Superior temporal gyrus (tissue), 1 donor: ENCODE measurements around the gene CDH13.

Experiments used
- DNase-seq: peaks from one replicate; pipeline ENCODE4 v3.0.0-alpha.2; 2016; ENCODE audit errors: extremely low spot score

The CDH13 gene

DNA sequence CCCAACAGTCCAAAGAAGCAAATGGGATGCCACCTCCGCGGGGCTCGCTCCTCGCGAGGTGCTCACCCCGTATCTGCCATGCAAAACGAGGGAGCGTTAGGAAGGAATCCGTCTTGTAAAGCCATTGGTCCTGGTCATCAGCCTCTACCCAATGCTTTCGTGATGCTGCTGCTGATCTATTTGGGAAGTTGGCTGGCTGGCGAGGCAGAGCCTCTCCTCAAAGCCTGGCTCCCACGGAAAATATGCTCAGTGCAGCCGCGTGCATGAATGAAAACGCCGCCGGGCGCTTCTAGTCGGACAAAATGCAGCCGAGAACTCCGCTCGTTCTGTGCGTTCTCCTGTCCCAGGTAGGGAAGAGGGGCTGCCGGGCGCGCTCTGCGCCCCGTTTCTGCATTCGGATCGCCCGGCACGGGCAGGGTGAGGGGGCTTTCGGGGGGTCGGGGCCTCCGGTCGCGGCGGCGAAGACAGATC, at the start of gene CDH13:
Gene CDH13 (plus strand): TSS at position 179 of the 471 bp plus-strand sequence.
- peak; percentile 70 for DNase-seq

GRCh38 chr16:82580298-82580890, 46.4 kb upstream of the CDH13 start:
- peak; percentile 85 for DNase-seq

GRCh38 chr16:82582975-82583374, 43.8 kb upstream of the CDH13 start:
- DNase-seq: no peak

DNA sequence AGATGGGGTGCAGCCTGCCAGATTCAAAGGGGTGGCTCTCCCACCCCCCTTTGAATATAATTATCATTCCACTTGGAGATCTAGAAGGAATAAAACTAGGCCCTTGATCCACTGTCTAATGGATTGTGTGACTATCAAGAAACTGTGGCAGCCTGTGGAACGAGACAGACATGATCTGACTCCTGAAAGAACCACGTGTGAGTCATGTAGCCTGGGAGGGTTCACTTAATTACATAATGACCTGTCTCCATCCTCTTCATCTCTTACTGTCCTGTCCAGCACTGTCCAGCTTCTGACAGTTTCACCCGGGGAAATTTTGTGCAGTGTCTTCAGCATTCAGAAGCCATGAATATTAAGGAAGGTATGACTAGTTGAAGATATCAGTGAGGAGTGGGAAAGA, 43.3 kb upstream of the CDH13 start:
- DNase-seq: no peak

DNA sequence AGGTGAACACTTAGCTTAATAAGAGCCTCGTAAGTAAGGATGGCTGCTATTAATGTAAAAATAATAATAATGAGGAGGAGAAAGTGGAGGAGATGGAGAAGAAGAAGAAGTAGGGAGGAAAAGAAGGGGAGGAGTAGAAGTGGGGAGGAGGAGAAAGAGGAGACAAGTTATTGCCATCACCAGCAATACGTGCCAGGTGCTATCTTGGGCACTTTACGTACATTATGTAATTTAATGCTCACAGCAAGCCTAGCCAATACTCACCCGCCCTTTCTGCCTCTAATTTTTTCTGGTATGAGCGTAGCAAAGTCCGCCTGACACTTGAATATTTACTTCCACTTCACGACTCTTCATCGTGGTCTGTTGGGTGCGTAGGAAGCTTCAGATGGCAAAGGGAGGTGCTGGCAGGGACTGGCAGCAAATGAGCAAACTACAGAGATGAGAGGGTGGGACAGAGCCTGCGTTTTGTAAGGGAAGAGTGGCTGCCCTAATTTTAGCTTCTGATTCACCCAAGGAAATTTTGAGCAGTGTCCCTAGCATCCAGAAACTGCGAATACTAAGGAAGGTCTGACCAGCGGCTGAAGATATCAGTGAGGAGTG, 42.1 kb upstream of the CDH13 start:
- DNase-seq: peak; percentile 28

GRCh38 chr16:82585675-82586074, 41.1 kb upstream of the CDH13 start:
- no peak for DNase-seq

- no peak for DNase-seq
Observed at GRCh38 chr16:82586130-82586529, 40.6 kb upstream of the CDH13 start.

GRCh38 chr16:82587289-82587688, 39.5 kb upstream of the CDH13 start:
- no peak for DNase-seq

DNA sequence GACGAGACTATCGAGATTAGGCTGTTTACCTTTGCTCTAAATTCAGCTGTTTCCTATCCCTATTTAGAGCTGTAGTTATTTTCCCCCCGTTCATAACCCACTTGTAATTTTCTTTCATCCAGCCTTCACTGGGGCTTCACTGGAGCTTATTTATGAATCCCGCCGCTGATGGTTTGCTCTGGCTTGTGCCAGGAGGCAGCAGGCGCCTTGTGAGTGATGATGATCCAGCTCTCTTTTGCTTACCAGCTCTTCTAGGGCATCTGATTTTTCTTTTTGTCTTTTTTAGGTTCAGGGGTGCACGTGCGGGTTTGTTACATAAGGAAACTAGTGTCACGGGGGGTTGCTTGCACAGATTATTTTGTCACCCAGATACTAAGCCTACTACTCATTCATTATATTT, 37.4 kb upstream of the CDH13 start:
- no peak for DNase-seq

GRCh38 chr16:82594114-82594513, 32.7 kb upstream of the CDH13 start:
- no peak for DNase-seq

DNA sequence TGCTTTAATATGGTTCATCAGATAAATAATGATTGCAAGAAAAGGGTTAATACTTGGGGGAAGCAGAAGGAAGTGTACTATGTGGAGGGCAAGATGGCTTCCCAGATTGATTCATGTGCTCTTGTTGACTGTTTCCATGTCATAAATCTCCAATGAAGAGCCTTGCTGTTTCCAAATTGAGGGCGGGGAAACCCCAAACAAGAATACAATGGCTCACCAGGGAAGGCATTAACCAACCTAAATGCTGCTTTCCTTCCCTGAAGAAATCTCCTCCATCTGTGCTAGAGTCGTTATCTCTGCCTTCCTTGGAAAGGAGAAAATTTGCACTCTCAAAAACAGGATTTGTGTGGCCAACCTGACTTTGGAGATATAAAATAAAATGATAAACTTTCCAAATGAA, 28.0 kb upstream of the CDH13 start:
- no peak for DNase-seq

GRCh38 chr16:82601989-82602640, 24.7 kb upstream of the CDH13 start:
- DNase-seq: no peak

DNA sequence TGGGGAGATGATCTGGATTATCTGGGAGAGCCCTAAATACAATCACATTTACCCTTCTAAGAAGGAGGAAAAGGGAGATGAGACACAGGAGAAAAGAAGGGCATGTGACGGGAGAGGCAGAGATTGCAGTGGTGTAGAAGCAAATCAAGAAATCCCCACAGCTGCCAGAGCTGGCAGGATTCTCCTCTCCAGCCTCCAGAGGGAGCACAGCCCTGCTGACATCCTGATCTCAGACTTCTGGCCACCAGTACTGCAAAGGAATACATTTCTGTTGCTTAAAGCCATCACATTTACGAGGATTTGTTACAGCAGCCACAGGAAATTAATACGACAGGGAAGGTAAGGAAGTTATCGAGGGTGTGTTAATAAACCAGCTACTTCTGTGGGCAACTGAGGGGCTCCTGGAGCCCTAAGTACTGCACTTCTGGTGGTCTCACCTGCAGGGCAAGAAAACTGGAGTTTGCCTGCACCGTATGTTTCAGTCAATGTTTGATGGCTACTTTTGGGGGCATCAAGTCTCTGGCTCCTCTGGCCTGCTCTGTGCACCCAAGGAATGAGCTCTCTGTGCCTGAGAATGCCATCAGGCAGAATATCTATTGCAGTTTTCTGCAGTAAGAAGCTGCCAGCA, 22.9 kb upstream of the CDH13 start:
- peak; percentile 81 for DNase-seq

DNA sequence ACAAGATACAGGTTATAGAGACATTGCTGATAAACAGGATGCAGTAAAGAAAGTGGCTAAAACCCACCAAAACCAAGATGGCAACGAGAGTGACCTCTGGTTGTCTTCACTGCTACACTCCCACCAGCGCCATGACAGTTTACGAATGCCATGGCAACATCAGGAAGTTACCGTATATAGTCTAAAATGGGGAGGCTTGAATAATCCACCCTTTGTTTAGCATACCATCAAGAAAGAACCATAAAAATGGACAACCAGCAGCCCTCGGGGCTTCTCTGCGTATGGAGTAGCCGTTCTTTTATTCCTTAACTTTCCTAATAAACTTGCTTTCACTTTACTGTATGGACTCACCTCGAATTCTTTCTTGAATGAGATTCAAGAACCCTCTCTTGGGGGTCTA, 21.7 kb upstream of the CDH13 start:
- no peak for DNase-seq

DNA sequence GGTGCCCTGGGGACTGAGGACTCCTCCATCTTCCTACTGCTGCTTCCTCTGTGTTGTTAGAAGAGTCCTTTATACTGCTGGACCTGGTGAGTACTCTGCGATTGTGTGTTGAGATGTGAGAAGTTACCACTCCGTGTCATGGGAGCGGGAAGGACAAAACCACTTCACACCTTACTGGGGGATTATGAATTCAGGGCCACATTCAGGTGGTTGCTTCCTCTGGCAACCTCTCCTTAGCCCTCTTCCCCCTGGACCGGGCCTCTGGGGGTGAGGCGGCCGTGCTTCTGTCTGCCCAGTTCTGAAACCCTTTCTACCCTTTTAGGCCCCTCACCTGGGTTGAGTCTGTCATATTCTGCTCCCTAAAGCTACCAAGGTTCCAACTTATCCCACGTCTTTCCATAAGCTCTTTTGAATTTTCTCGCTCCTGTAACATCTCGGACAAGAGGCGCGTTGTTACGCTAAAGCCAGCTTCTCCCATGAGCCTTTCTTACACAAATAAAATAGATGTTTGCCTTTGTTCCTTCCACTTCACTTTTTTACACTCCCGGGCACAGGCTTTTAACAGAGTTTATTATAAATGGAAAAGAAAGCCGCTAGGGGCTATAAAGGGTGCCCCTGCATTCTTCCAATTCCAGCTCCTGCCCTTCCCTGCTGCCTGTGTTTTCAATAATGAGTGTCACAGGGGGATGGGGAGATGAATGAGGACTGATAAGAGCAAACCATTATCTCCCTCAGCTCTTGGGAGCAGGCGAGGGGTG, 20.7 kb upstream of the CDH13 start:
- DNase-seq: no peak

DNA sequence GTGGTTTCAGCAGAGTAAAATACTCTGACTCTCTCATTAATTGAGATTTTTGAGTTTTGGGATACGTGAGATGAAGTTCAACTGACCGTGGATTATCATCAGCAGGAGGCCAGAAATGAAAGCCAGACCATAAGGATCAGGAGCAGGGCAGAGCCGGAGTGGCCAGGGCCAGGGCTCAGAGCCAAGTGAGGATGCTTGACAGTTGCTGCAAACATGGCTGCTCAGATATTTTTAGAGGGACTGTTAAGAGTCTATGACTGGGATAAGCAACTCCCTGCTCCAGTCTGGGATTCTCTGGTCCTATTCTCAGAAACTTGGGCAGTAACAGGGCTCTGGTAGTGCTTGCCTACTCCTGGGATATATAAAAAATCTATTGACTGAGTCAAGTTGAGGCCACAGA, 17.6 kb upstream of the CDH13 start:
- no peak for DNase-seq

GRCh38 chr16:82612263-82612662, 14.5 kb upstream of the CDH13 start:
- DNase-seq: peak; percentile 49

GRCh38 chr16:82616356-82616755, 10.4 kb upstream of the CDH13 start:
- no peak for DNase-seq

GRCh38 chr16:82621781-82622180, 5.0 kb upstream of the CDH13 start:
- DNase-seq: no peak

- no peak for DNase-seq
Observed at GRCh38 chr16:82623241-82623640, 3.5 kb upstream of the CDH13 start.

GRCh38 chr16:82625066-82625968, 1.5 kb upstream of the CDH13 start:
- DNase-seq: peak; percentile 51
